Fibroblast of lung (primary cell): ENCODE measurements around the gene BTBD9.

Experiments used
- CTCF ChIP-seq, 2 donors: IDR thresholded peaks in 1 of 2; conservative IDR thresholded peaks in 1 of 2; 1 replicate in 1 of 2; 2 replicates in 1 of 2; pipeline ENCODE4 v1.5.1; 2011 to 2012; ENCODE audit warnings: low read length in 2 of 2, control low read depth in 1 of 2, inconsistent platforms in 1 of 2, low read depth in 1 of 2, mild to moderate bottlenecking in 1 of 2
- EZH2 ChIP-seq: IDR thresholded peaks from 2 replicates; pipeline ENCODE4 v1.5.1; 2012; ENCODE audit warnings: low read length, control low read depth, mild to moderate bottlenecking; ENCODE audit errors: missing control alignments

GRCh38 chr6:38527371-38527770 lies 112.4 kb downstream of the BTBD9 start:
- TF ChIP-seq CTCF (conservative IDR thresholded peaks at IDR 0.05 in 1 of 2, IDR thresholded peaks at IDR 0.05 in 1 of 2; ENCODE audit: low read depth in 1 of 2, low read length in 2 of 2) (no peak), EZH2 (no peak)
